DOHH2 (cell line): ENCODE results near the gene CIB4.

Source experiments
- H3F3A ChIP-seq: fragments of 200-600 bp; sonication (generic), shearing (Covaris generic); 2 replicates; pipeline ENCODE4 v1.6.0; 2016; ENCODE audit warnings: antibody characterized with exemption, mild to moderate bottlenecking; ENCODE audit not compliant: control insufficient read depth, insufficient read depth
- H3K27ac ChIP-seq: fragments of 200-600 bp; sonication (generic); 2 replicates; pipeline ENCODE4 v1.5.1; 2014; ENCODE audit warnings: low read depth, mild to moderate bottlenecking, low read length, moderate library complexity
- H3K27me3 ChIP-seq: fragments of 200-600 bp; sonication (generic); 2 replicates; pipeline ENCODE4 v1.6.1; 2014; ENCODE audit warnings: mild to moderate bottlenecking, low read length, mixed read lengths; ENCODE audit not compliant: control insufficient read depth
- H3K36me3 ChIP-seq: fragments of 200-600 bp; sonication (generic); 2 replicates; pipeline ENCODE4 v1.6.1; 2014; ENCODE audit warnings: mild to moderate bottlenecking, low read length, moderate library complexity, mixed read lengths; ENCODE audit not compliant: control insufficient read depth
- H3K4me1 ChIP-seq: fragments of 200-600 bp; sonication (generic); 2 replicates; pipeline ENCODE4 v1.6.1; 2014; ENCODE audit warnings: mild to moderate bottlenecking, low read length, mixed read lengths; ENCODE audit not compliant: control insufficient read depth
- H3K4me2 ChIP-seq: fragments of 200-600 bp; sonication (generic); 2 replicates; pipeline ENCODE4 v1.6.0; 2014; ENCODE audit warnings: mild to moderate bottlenecking, low read length, moderate library complexity
- H3K4me3 ChIP-seq: fragments of 200-600 bp; sonication (generic); 2 replicates; pipeline ENCODE4 v1.5.1; 2014; ENCODE audit warnings: mild to moderate bottlenecking, low read length, mixed read lengths
- H3K79me2 ChIP-seq: fragments of 200-600 bp; sonication (generic); 2 replicates; pipeline ENCODE4 v1.6.1; 2014; ENCODE audit warnings: mild to moderate bottlenecking, low read length, mixed read lengths; ENCODE audit not compliant: control insufficient read depth
- H3K9me2 ChIP-seq: fragments of 200-600 bp; sonication (generic); replicated peaks from 2 replicates; pipeline ENCODE4 v1.6.1; 2014; ENCODE audit warnings: mild to moderate bottlenecking, low read length, mixed read lengths; ENCODE audit not compliant: control insufficient read depth
- H3K9me3 ChIP-seq: fragments of 200-600 bp; sonication (generic); 2 replicates; pipeline ENCODE4 v1.6.1; 2014; ENCODE audit warnings: antibody characterized with exemption, low read length, mixed read lengths; ENCODE audit not compliant: control insufficient read depth, insufficient read depth
- H4K20me1 ChIP-seq: fragments of 200-600 bp; sonication (generic); 2 replicates; pipeline ENCODE4 v1.6.0; 2014; ENCODE audit warnings: low read depth, mild to moderate bottlenecking, antibody characterized with exemption, low read length, moderate library complexity; ENCODE audit not compliant: control insufficient read depth, insufficient read depth
- CTCF ChIP-seq: fragments of 200-600 bp; sonication (generic); IDR thresholded peaks from one replicate; pipeline ENCODE4 v1.5.1; 2014; ENCODE audit warnings: antibody characterized with exemption, mild to moderate bottlenecking, low read depth, low read length; ENCODE audit not compliant: poor library complexity, severe bottlenecking
- EZH2phosphoT487 ChIP-seq: fragments of 200-600 bp; sonication (generic); IDR thresholded peaks from 2 replicates; pipeline ENCODE4 v1.6.1; 2017; ENCODE audit warnings: borderline replicate concordance, mild to moderate bottlenecking, antibody characterized with exemption, low read length, moderate library complexity, mixed read lengths

CIB4 gene

GRCh38 chr2:26672818-26673393 is 31.7 kb upstream of the CIB4 start:
- H3K4me3 ChIP-seq: no peak overlapping the region
- H3K27ac ChIP-seq: no peak overlapping the region
- no peaks in the 10 kb centered on the region for H3K9me2 ChIP-seq
- H3K36me3 ChIP-seq: no peaks in the 10 kb centered on the region
- TF ChIP-seq EZH2phosphoT487: no peak
- TF ChIP-seq CTCF: no peak
- H3K9me3 ChIP-seq: no peaks in the 10 kb centered on the region
- no peaks in the 10 kb centered on the region for H4K20me1 ChIP-seq
- H3K27me3 ChIP-seq: peaks cover 12% of the 10 kb centered on the region
- H3K79me2 ChIP-seq: no peaks in the 10 kb centered on the region
- H3K4me1 ChIP-seq: no peaks in the 10 kb centered on the region
- no peak overlapping the region for H3K4me2 ChIP-seq
- no peaks in the 10 kb centered on the region for H3F3A ChIP-seq

DNA sequence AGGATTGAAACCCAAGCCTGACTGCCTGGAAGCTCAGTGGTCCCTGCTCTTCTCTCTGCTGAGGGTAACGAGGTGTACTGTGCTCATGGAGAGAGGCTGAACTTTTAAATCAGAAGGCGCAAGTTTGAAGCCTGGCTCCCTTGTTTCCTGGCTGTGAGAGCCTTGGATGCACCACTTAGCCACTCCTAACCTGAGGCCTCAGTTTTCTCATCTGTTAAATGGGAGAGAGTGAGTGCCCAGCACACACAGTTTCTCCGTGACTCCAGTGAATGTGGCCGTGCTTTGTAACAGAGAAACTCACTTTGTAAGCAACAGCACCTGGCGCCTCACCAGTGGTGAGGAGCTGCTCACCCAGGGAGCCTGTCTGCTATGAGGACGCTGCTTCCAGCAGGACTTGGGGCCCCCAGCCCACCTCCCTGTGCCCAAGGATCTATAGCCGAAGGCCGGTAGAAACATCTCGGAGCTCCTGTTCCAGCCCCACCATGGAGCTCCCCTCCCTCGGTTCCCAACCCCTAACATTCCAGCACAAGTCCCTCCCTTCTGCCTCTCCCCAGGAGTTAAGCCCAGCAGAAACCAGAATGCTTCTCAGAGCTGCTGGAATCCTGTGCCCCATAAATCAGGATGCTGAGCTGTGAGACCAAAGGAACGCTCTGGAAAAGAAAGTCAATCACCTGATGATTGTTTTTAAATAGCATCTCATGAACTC is 31.1 kb upstream of the CIB4 start:
- Histone ChIP-seq H3K27ac (no peak overlapping the region), H3K4me3 (no peak overlapping the region), H3K9me2 (no peaks in the 10 kb centered on the region), H3K9me3 (no peaks in the 10 kb centered on the region), H3K79me2 (no peaks in the 10 kb centered on the region), H3K4me1 (no peaks in the 10 kb centered on the region), H3K36me3 (no peaks in the 10 kb centered on the region), H3F3A (no peaks in the 10 kb centered on the region), H4K20me1 (no peaks in the 10 kb centered on the region), H3K27me3 (peaks cover 8% of the 10 kb centered on the region), H3K4me2 (no peak overlapping the region)
- TF ChIP-seq CTCF (no peak), EZH2phosphoT487 (no peak)

- H3K4me2 ChIP-seq: no peak overlapping the region
Measured at GRCh38 chr2:26671691-26672090, 30.5 kb upstream of the CIB4 start.

More at GRCh38 chr2:26671691-26672090, 30.5 kb upstream of the CIB4 start:
- H3F3A ChIP-seq: no peaks in the 10 kb centered on the region
- no peaks in the 10 kb centered on the region for H3K9me2 ChIP-seq
- no peak overlapping the region for H3K4me3 ChIP-seq
- no peaks in the 10 kb centered on the region for H3K4me1 ChIP-seq
- no peaks in the 10 kb centered on the region for H4K20me1 ChIP-seq
- no peak for TF ChIP-seq CTCF
- no peak for TF ChIP-seq EZH2phosphoT487
- peaks cover 10% of the 10 kb centered on the region for H3K27me3 ChIP-seq
- no peaks in the 10 kb centered on the region for H3K36me3 ChIP-seq
- H3K27ac ChIP-seq: no peak overlapping the region
- H3K9me3 ChIP-seq: no peaks in the 10 kb centered on the region
- no peaks in the 10 kb centered on the region for H3K79me2 ChIP-seq
